Cortex of kidney (tissue), 1 donor: ENCODE data around the gene NCAM2.
"Not testable (repeated sequence)": the region's sequence is repeated elsewhere in the genome, so short reads cannot be mapped to it uniquely, and the experiment has no call there.

Source experiments
- DNase-seq: peaks from one replicate; lab custom pipeline; 2025; lab: John Stamatoyannopoulos, UW

NCAM2 gene

GRCh38 chr21:21103692-21104091 is 105.5 kb downstream of the NCAM2 start:
- DNase-seq: no peak

- DNase-seq: no peak
Measured at GRCh38 chr21:21109736-21110135, 111.5 kb downstream of the NCAM2 start.

GRCh38 chr21:21111309-21111920 is 113.2 kb downstream of the NCAM2 start:
- no peak for DNase-seq

GRCh38 chr21:21114461-21114860 is 116.3 kb downstream of the NCAM2 start:
- no peak for DNase-seq

- DNase-seq: no peak
Measured at GRCh38 chr21:21119091-21119490, 120.9 kb downstream of the NCAM2 start.

GRCh38 chr21:21122680-21123079 is 124.5 kb downstream of the NCAM2 start:
- no peak for DNase-seq

GRCh38 chr21:21132390-21132789 is 134.2 kb downstream of the NCAM2 start:
- no peak for DNase-seq

- no peak for DNase-seq
Measured at GRCh38 chr21:21137986-21138385, 139.8 kb downstream of the NCAM2 start.

GRCh38 chr21:21146587-21147373 is 148.6 kb downstream of the NCAM2 start:
- no peak for DNase-seq

GRCh38 chr21:21147374-21147745 is 149.2 kb downstream of the NCAM2 start:
- DNase-seq: no peak

GRCh38 chr21:21148009-21148408 is 149.8 kb downstream of the NCAM2 start:
- DNase-seq: no peak

GRCh38 chr21:21148514-21148913 is 150.3 kb downstream of the NCAM2 start:
- no peak for DNase-seq

GRCh38 chr21:21149445-21149844 is 151.2 kb downstream of the NCAM2 start:
- not testable (repeated sequence) for DNase-seq

- DNase-seq: no peak
Measured at GRCh38 chr21:21151231-21151630, 153.0 kb downstream of the NCAM2 start.

- no peak for DNase-seq
Measured at GRCh38 chr21:21156397-21156796, 158.2 kb downstream of the NCAM2 start.

- no peak for DNase-seq
Measured at GRCh38 chr21:21156957-21157356, 158.7 kb downstream of the NCAM2 start.

GRCh38 chr21:21158376-21158918 is 160.2 kb downstream of the NCAM2 start:
- no peak for DNase-seq

GRCh38 chr21:21159253-21159899 is 161.2 kb downstream of the NCAM2 start:
- no peak for DNase-seq

- no peak for DNase-seq
Measured at GRCh38 chr21:21162786-21163185, 164.6 kb downstream of the NCAM2 start.

GRCh38 chr21:21163904-21164303 is 165.7 kb downstream of the NCAM2 start:
- no peak for DNase-seq

- DNase-seq: no peak
Measured at GRCh38 chr21:21165063-21165645, 166.9 kb downstream of the NCAM2 start.

GRCh38 chr21:21174676-21175075 is 176.5 kb downstream of the NCAM2 start:
- DNase-seq: no peak
